Measurements from ENCODE around the gene C3.

C3 gene

GRCh38 chr19:6744381-6745301 lies 24.2 kb upstream of the C3 start:
- no peak overlapping the region for H3K4me3 ChIP-seq (ENCODE audit: control insufficient read depth, low read depth, low read length)
- DNase-seq (ENCODE audit: low read depth), result no peak
- TF ChIP-seq CTCF (IDR thresholded peaks at IDR 0.05; ENCODE audit: control insufficient read depth, insufficient read depth, low read depth, low read length, missing control alignments), result no peak

- DNase-seq (ENCODE audit: low read depth), result no peak
- no peak overlapping the region for H3K4me3 ChIP-seq (ENCODE audit: control insufficient read depth, low read depth, low read length)
- TF ChIP-seq CTCF (IDR thresholded peaks at IDR 0.05; ENCODE audit: control insufficient read depth, insufficient read depth, low read depth, low read length, missing control alignments), result no peak
Observed at GRCh38 chr19:6743714-6744380, 23.4 kb upstream of the C3 start.

- no peak for TF ChIP-seq CTCF (IDR thresholded peaks at IDR 0.05; ENCODE audit: control insufficient read depth, insufficient read depth, low read depth, low read length, missing control alignments)
- no peak for DNase-seq (ENCODE audit: low read depth)
- no peak overlapping the region for H3K4me3 ChIP-seq (ENCODE audit: control insufficient read depth, low read depth, low read length)
Observed at GRCh38 chr19:6743066-6743465, 22.6 kb upstream of the C3 start.

GRCh38 chr19:6740589-6741343 lies 20.3 kb upstream of the C3 start:
- DNase-seq (ENCODE audit: low read depth), result no peak
- TF ChIP-seq CTCF (IDR thresholded peaks at IDR 0.05; ENCODE audit: control insufficient read depth, insufficient read depth, low read depth, low read length, missing control alignments), result no peak
- H3K4me3 ChIP-seq (ENCODE audit: control insufficient read depth, low read depth, low read length), result peak overlapping the region; percentile 69

- TF ChIP-seq CTCF (IDR thresholded peaks at IDR 0.05; ENCODE audit: control insufficient read depth, insufficient read depth, low read depth, low read length, missing control alignments), result no peak
- peak overlapping the region; percentile 69 for H3K4me3 ChIP-seq (ENCODE audit: control insufficient read depth, low read depth, low read length)
- DNase-seq (ENCODE audit: low read depth), result no peak
Observed at GRCh38 chr19:6739883-6740588, 19.6 kb upstream of the C3 start.

- TF ChIP-seq CTCF (IDR thresholded peaks at IDR 0.05; ENCODE audit: control insufficient read depth, insufficient read depth, low read depth, low read length, missing control alignments), result no peak
- H3K4me3 ChIP-seq (ENCODE audit: control insufficient read depth, low read depth, low read length), result peak within 1 kb of the TSS; percentile 69
- no peak for DNase-seq (ENCODE audit: low read depth)
Observed at GRCh38 chr19:6739390-6739882, 19.0 kb upstream of the C3 start, which contains the start of gene TRIP10. TSS of gene TRIP10 (plus strand) at chr19:6739680. CDS start at chr19:6739762, 82 bp downstream.
